GM18873 (cell line): ENCODE measurements around the gene MAML2.

Experiments used
- ATAC-seq: cut with Tn5 transposase; IDR thresholded peaks from one replicate; pipeline ENCODE4 v1.9.1; 2021; ENCODE audit warnings: mild to moderate bottlenecking, moderate library complexity, moderate number of reproducible peaks; ENCODE audit not compliant: unreplicated experiment, low FRiP score

Gene MAML2

GRCh38 chr11:96342961-96343711, at the start of gene MAML2:
Gene MAML2, minus strand, starts transcription at chr11:96343195. Its CDS starts 1,300 bp downstream, at chr11:96341895.
- peak; percentile 80 for ATAC-seq

DNA sequence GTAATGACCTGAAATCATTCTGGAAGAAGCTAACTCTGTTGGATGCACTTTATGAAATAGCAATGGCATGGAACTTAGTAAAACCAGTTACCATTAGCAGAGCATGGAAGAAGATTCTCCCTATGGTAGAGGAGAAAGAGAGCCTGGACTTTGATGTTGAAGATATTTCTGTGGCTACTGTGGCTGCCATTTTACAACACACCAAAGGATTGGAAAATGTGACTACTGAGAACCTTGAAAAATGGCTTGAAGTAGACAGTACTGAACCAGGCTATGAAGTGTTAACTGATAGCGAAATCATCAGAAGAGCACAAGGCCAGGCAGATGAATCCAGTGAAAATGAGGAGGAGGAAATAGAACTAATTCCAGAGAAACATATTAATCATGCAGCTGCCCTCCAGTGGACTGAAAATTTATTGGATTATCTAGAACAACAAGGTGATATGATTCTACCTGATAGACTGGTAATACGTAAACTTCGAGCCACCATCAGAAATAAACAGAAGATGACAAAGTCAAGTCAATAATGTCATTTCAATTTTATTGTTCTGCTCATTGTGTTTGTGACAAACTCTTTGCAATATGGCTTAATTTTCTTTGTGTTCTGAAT, 48.8 kb upstream of the MAML2 start:
- no peak for ATAC-seq

DNA sequence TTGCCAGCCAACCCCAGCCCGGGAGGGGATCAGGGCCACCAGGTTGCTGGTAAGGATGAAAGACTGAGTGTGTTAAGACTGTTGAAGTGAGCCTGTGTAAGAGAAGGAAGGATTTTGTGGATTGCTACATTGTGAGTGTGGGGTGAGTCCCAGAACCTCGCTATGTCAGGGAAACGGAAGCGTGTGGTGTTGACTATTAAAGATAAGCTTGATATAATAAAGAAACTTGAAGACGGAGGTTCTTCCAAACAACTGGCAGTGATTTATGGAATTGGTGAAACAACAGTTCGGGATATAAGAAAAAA, 47.4 kb upstream of the MAML2 start:
- no peak for ATAC-seq

GRCh38 chr11:96389720-96390487, 46.9 kb upstream of the MAML2 start, which contains the start of the genes CCDC82 and JRKL:
Gene CCDC82, minus strand, starts transcription at chr11:96389912. Its CDS starts 5,165 bp downstream, at chr11:96384747.
Gene JRKL, plus strand, starts transcription at chr11:96390013. Its CDS starts 637 bp downstream, at chr11:96390650.
- ATAC-seq: peak; percentile 87

- peak; percentile 41 for ATAC-seq
Observed at GRCh38 chr11:96388891-96389719, 46.1 kb upstream of the MAML2 start.

DNA sequence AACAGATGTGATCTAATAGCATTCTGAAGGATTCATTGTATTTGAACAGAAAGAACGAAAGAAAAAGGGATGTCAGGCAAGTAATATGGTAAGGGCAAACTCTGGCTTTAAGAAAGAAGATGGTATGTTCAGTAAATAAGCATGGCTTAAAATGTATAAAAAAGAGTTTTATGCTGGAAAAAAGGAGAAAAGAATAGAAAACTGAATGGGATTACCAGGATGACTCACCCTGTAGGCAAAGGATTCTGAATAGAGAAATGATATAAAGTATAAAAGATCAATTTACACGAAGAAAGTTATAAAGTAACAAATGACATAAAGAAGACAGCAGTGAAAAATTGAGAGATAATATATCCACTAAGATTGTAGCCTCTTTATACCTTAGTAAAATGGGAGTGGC, 42.2 kb upstream of the MAML2 start:
- ATAC-seq: no peak

DNA sequence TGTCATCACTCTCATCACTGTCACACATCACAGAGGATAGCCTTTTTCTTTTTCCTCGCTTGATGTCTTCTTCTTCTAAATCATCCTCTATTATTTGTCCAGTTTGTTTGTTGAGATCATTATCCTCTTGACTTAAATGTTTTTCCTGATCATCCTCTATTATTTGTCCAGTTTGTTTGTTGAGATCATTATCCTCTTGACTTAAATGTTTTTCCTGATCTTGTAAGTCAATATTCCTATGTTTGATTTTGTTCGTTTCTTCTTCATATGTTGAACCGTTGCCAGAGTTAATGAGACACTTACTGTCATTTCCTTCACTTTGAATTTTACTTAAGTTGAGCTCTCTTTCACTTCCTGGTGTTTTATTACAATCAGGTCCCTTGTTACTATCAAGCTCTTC, 41.2 kb upstream of the MAML2 start:
- ATAC-seq: no peak

DNA sequence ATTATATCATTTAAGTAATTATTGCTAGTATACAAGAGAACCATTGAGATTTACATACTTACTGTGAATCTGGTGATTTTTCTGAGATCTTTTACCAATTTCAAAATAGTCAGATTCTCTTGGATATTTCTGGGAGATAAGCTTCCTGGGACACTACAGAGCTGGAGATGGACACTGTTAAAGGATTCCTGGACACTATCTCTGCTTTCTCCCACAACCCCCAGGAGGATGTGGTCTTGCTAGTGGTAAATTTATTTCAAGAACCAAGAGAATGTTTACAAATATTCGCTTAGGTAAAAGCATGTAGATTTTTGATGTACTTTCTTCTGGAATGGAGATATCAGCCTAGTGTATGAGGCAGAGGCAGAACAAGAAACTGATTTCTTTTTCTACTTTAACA, 33.8 kb upstream of the MAML2 start:
- no peak for ATAC-seq

GRCh38 chr11:96373826-96374225, 30.8 kb upstream of the MAML2 start:
- no peak for ATAC-seq

GRCh38 chr11:96367342-96367741, 24.3 kb upstream of the MAML2 start:
- no peak for ATAC-seq

DNA sequence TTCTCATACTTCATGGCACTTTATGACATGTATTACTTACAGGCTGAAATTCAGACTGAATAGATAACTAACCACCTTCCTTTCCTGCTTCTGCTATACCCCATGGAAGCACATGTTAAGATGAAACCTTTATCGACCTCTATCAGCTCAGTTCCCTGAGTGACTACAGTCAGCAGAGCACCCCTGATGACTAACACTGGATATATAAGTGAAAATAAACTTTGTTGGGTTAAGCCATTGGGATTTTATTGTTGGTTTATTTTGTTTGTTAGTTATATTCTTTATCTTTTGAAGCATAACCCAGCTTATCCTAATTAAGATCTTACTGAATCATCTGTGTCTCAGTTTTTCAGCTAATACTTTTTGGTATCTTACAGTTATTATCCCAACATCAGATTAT, 23.0 kb upstream of the MAML2 start:
- ATAC-seq: no peak

- ATAC-seq: no peak
Observed at GRCh38 chr11:96365493-96365892, 22.5 kb upstream of the MAML2 start.

- ATAC-seq: no peak
Observed at GRCh38 chr11:96361778-96362177, 18.8 kb upstream of the MAML2 start.

GRCh38 chr11:96358321-96358720, 15.3 kb upstream of the MAML2 start:
- no peak for ATAC-seq

- ATAC-seq: no peak
Observed at GRCh38 chr11:96357794-96358193, 14.8 kb upstream of the MAML2 start.

DNA sequence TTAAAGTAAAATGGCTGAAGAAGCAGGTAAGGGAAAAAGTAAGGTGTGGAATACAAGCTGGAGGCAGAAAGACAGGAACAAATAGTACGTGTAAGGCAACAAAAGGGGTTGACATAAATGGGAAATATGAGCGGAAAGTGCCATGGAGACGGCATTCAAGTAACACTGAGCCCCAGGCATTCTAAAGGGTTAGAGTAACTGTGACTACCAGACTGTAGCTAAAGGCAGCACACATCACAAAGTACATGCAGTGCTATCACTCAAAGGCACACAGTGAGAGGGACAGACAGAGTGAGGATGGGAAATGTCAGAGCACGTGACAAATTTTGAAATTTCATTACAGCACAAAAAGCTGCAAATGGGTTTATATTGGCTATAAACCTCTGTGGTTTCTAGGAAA, 13.9 kb upstream of the MAML2 start:
- ATAC-seq: no peak

- no peak for ATAC-seq
Observed at GRCh38 chr11:96342014-96342960, 708 bp downstream of the MAML2 start.

- ATAC-seq: peak; percentile 26
Observed at GRCh38 chr11:96341211-96342013, 1.6 kb downstream of the MAML2 start.

GRCh38 chr11:96340555-96340885, 2.5 kb downstream of the MAML2 start:
- no peak for ATAC-seq
